Spleen (tissue), 11 donors: ENCODE measurements around the gene ZGRF1. TPM values are rescaled to one million over a fixed set of nuclear protein-coding genes. Genes with fewer than 3 reads are reported as not detected.
A peak's percentile ranks its signal among the peaks of the same experiment; 100 is the strongest.

ENCODE experiments used
- DNase-seq: peaks from one replicate; pipeline ENCODE4 v3.0.0-alpha.2; 2020
- H3K27ac ChIP-seq, 8 donors: fragments of 200-600 bp; sonication (generic) in 7 of 8; 1 replicate in 4 of 8; 2 replicates in 4 of 8; pipeline versions ENCODE4 v1.5.0 to v1.8.0; 2016 to 2021; ENCODE audit warnings: inconsistent platforms in 4 of 8, mild to moderate bottlenecking in 4 of 8, moderate library complexity in 1 of 8
- H3K27me3 ChIP-seq, 7 donors: fragments of 200-600 bp; sonication (generic) in 6 of 7; replicated peaks in 1 of 7; 1 replicate in 4 of 7; 2 replicates in 3 of 7; pipeline versions ENCODE4 v1.5.0 to v1.8.0; 2016 to 2021; ENCODE audit warnings: inconsistent platforms in 3 of 7, mild to moderate bottlenecking in 1 of 7
- H3K36me3 ChIP-seq, 6 donors: fragments of 200-600 bp; sonication (generic) in 5 of 6; 1 replicate in 4 of 6; 2 replicates in 2 of 6; pipeline versions ENCODE4 v1.5.0 to v1.8.0; 2016 to 2021; ENCODE audit warnings: inconsistent platforms in 2 of 6
- H3K4me1 ChIP-seq, 6 donors: fragments of 200-600 bp; sonication (generic) in 5 of 6; 1 replicate in 3 of 6; 2 replicates in 3 of 6; pipeline versions ENCODE4 v1.5.0 to v1.8.0; 2016 to 2021; ENCODE audit warnings: inconsistent platforms in 3 of 6
- H3K4me3 ChIP-seq, 8 donors: fragments of 200-600 bp; sonication (generic) in 7 of 8; 1 replicate in 4 of 8; 2 replicates in 4 of 8; pipeline versions ENCODE4 v1.5.0 to v1.8.0; 2016 to 2021; ENCODE audit warnings: inconsistent platforms in 4 of 8, mild to moderate bottlenecking in 4 of 8, moderate library complexity in 2 of 8
- H3K9me3 ChIP-seq, 8 donors: fragments of 200-600 bp; sonication (generic) in 7 of 8; 1 replicate in 4 of 8; 2 replicates in 4 of 8; pipeline versions ENCODE4 v1.5.0 to v1.8.0; 2016 to 2021; ENCODE audit warnings: inconsistent platforms in 4 of 8
- CTCF ChIP-seq, 11 experiments: fragments of 200-600 bp in 7 of 11; fragments of 450-650 bp in 4 of 11; sonication (generic) in 4 of 11; IDR thresholded peaks in 8 of 11; conservative IDR thresholded peaks in 3 of 11; 1 replicate in 7 of 11; 2 replicates in 4 of 11; pipeline versions ENCODE4 v1.4.0 to v1.8.0; 2016 to 2021; ENCODE audit warnings: antibody characterized with exemption in 11 of 11, inconsistent platforms in 4 of 11, mild to moderate bottlenecking in 1 of 11
- POLR2A ChIP-seq, 3 donors: fragments of 450-650 bp; IDR thresholded peaks; one replicate each; pipeline ENCODE4 v1.5.1; 2017; ENCODE audit warnings: antibody characterized with exemption in 3 of 3, mild to moderate bottlenecking in 1 of 3
- POLR2AphosphoS5 ChIP-seq, 3 donors: sonication (generic); formaldehyde crosslinking; IDR thresholded peaks; one replicate each; pipeline ENCODE4 v1.5.1; 2017; ENCODE audit warnings: antibody characterized with exemption in 3 of 3
- WGBS, 5 donors: extraction: QIAGEN DNeasy Blood & Tissue Kit in 3 of 5; methylation state at CpG; one replicate each; pipeline versions ENCODE4 v1.1.5 to v1.1.7; 2013 to 2018; 5-methylcytosine and 5-hydroxymethylcytosine counted together
- intact Hi-C: fragments of 100-400 bp; cut with DNase I; formaldehyde crosslinking; loops from one replicate; pipeline ENCODE4 v1.15.0; 2023; ENCODE audit warnings: low total_unique reads
- polyA plus RNA-seq, 3 donors: library from polyadenylated mRNA; stranded (reverse); fragments of 200-250 nt; gene quantifications; one replicate each; pipeline ENCODE4 v1.2.1, GENCODE V29; 2013
- total RNA-seq, 7 donors: library from RNA; depleted of rRNA in 3 of 7; stranded (reverse); fragments of >200 nt in 3 of 7; fragmentation: NEBNext Ultra II Directional in 4 of 7; extraction: Animal tissue kit (Norgen Biotek cat#: 25700) in 4 of 7; gene quantifications; one replicate each; pipeline versions ENCODE4 v1.1.0 to v1.2.1, GENCODE V29; 2016 to 2021
- donor health status: healthy with polysubstance abuse.
- donor health status: DM: no; HTN: no; CAD: no; lungs with moderate emphysema.
- donor health status: DM: no; HTN: no; CAD: no.
- donor health status: Bipolar disorder and iron deficiency.
- donor health status: healthy.
- donor health status: DM: no; HTN: no; CAD: no.
- donor health status: DM: yes; HTN: yes; CAD: no.

Gene ZGRF1
- total and polyA plus RNA-seq, 10 donors, result 4.4 to 20.8 (median 10.7) TPM

GRCh38 chr4:112604589-112604988 is 32.1 kb downstream of the ZGRF1 start:
- no peaks in the 10 kb centered on the region for H3K9me3 ChIP-seq

GRCh38 chr4:112594993-112595392 is 41.7 kb downstream of the ZGRF1 start:
- peaks cover 0 to 10% (median 0%) of the 10 kb centered on the region in 8 donors for H3K9me3 ChIP-seq
- 92 to 98% (median 96%) methylated on average over 1 of the region's 1 CpG for WGBS, 5 donors
- H3K4me1 ChIP-seq, result no peaks in the 10 kb centered on the region
- TF ChIP-seq POLR2AphosphoS5 (IDR thresholded peaks at IDR 0.05) (no peak), POLR2A (IDR thresholded peaks at IDR 0.05) (no peak), CTCF (IDR thresholded peaks at IDR 0.05 in 8 of 11, conservative IDR thresholded peaks at IDR 0.05 in 3 of 11) (no peak)
- DNase-seq, result no peak
- H3K36me3 ChIP-seq, result peaks cover 0 to 6% (median 0%) of the 10 kb centered on the region in 6 donors
- no peaks in the 10 kb centered on the region for H3K27me3 ChIP-seq
- H3K4me3 ChIP-seq, result no peak overlapping the region
- H3K27ac ChIP-seq, result no peak overlapping the region
- intact Hi-C loops, result no loop called here

More at GRCh38 chr4:112604589-112604988, 32.1 kb downstream of the ZGRF1 start:
- H3K27me3 ChIP-seq, result no peaks in the 10 kb centered on the region
- intact Hi-C loops, result no loop called here
- TF ChIP-seq POLR2A (IDR thresholded peaks at IDR 0.05), result no peak
- TF ChIP-seq POLR2AphosphoS5 (IDR thresholded peaks at IDR 0.05), result no peak
- TF ChIP-seq CTCF (IDR thresholded peaks at IDR 0.05 in 8 of 11, conservative IDR thresholded peaks at IDR 0.05 in 3 of 11), result peak in 7 of 11 experiments; percentile 24 to 59 (median 52)
- H3K4me3 ChIP-seq, result no peak overlapping the region
- no peak for DNase-seq
- peaks cover 0 to 64% (median 9%) of the 10 kb centered on the region in 6 donors for H3K36me3 ChIP-seq
- no peaks in the 10 kb centered on the region for H3K4me1 ChIP-seq
- no peak overlapping the region for H3K27ac ChIP-seq

GRCh38 chr4:112593438-112594133 is 43.1 kb downstream of the ZGRF1 start:
- Histone ChIP-seq H3K27me3 (no peaks in the 10 kb centered on the region), H3K27ac (no peak overlapping the region), H3K36me3 (peaks cover 0 to 17% (median 0%) of the 10 kb centered on the region in 6 donors), H3K9me3 (peaks cover 0 to 10% (median 0%) of the 10 kb centered on the region in 8 donors), H3K4me3 (no peak overlapping the region), H3K4me1 (no peaks in the 10 kb centered on the region)
- intact Hi-C loops, result no loop called here
- DNase-seq, result no peak
- TF ChIP-seq CTCF (IDR thresholded peaks at IDR 0.05 in 8 of 11, conservative IDR thresholded peaks at IDR 0.05 in 3 of 11) (no peak), POLR2A (IDR thresholded peaks at IDR 0.05) (no peak)
- 88 to 98% (median 94%) methylated on average over 5 of the region's 5 CpGs for WGBS, 5 donors

GRCh38 chr4:112592717-112593116 is 44.0 kb downstream of the ZGRF1 start:
- no peak for TF ChIP-seq POLR2AphosphoS5 (IDR thresholded peaks at IDR 0.05)
- TF ChIP-seq POLR2A (IDR thresholded peaks at IDR 0.05), result no peak
- DNase-seq, result no peak
- peaks cover 0 to 10% (median 0%) of the 10 kb centered on the region in 8 donors for H3K9me3 ChIP-seq
- no peak overlapping the region for H3K27ac ChIP-seq
- H3K4me3 ChIP-seq, result no peak overlapping the region
- H3K27me3 ChIP-seq, result no peaks in the 10 kb centered on the region
- H3K36me3 ChIP-seq, result peaks cover 0 to 19% (median 0%) of the 10 kb centered on the region in 6 donors
- no peaks in the 10 kb centered on the region for H3K4me1 ChIP-seq
- intact Hi-C loops, result no loop called here
